Uterus (tissue), 4 donors: Measurements from ENCODE around the gene ASB2. TPM values are rescaled to one million over a fixed set of nuclear protein-coding genes. Genes with fewer than 3 reads are reported as not detected.

Experiments
- DNase-seq, 2 donors: peaks; one replicate each; pipeline ENCODE4 v3.0.0-alpha.2; 2019 to 2020
- H3K27ac ChIP-seq, 2 donors: fragments of 200-600 bp; sonication (generic); 1 replicate in 1 of 2; 2 replicates in 1 of 2; pipeline ENCODE4 v1.5.1; 2016 to 2018
- H3K27me3 ChIP-seq, 2 donors: fragments of 200-600 bp; sonication (generic); one replicate each; pipeline ENCODE4 v1.5.1; 2018 to 2019; ENCODE audit warnings: control low read depth in 1 of 2
- H3K36me3 ChIP-seq, 2 donors: fragments of 200-600 bp; sonication (generic); one replicate each; pipeline ENCODE4 v1.5.1; 2019; ENCODE audit warnings: control low read depth in 1 of 2
- H3K4me1 ChIP-seq, 2 donors: fragments of 200-600 bp; sonication (generic); one replicate each; pipeline ENCODE4 v1.5.1; 2018 to 2019; ENCODE audit warnings: control low read depth in 1 of 2
- H3K4me3 ChIP-seq, 2 donors: fragments of 200-600 bp; sonication (generic); 1 replicate in 1 of 2; 2 replicates in 1 of 2; pipeline ENCODE4 v1.5.1; 2018 to 2019; ENCODE audit warnings: mild to moderate bottlenecking in 1 of 2
- H3K9me3 ChIP-seq, 2 donors: fragments of 200-600 bp; sonication (generic); one replicate each; pipeline ENCODE4 v1.5.1; 2019; ENCODE audit warnings: control low read depth in 1 of 2
- POLR2A ChIP-seq, 2 donors: fragments of 450-650 bp; IDR thresholded peaks; one replicate each; pipeline ENCODE4 v1.6.1; 2016; ENCODE audit warnings: antibody characterized with exemption in 2 of 2, mild to moderate bottlenecking in 1 of 2, moderate library complexity in 1 of 2
- intact Hi-C: fragments of 100-400 bp; cut with DNase I; formaldehyde crosslinking; loops from one replicate; pipeline ENCODE4 v1.15.1; 2023; ENCODE audit warnings: low total_unique reads
- total RNA-seq, 4 donors: library from RNA; depleted of rRNA in 3 of 4; stranded (reverse); fragments of >200 nt in 3 of 4; gene quantifications; one replicate each; pipeline versions ENCODE4 v1.1.0 to v1.2.4, GENCODE V29; 2014 to 2023
- TF ChIP-seq, protein P1 (sequence below), 4 experiments: fragments of 200-600 bp in 2 of 4; fragments of 450-650 bp in 2 of 4; sonication (generic) in 2 of 4; IDR thresholded peaks; one replicate each; pipeline ENCODE4 v1.5.1; 2016 to 2019; ENCODE audit warnings: antibody characterized with exemption in 4 of 4, mild to moderate bottlenecking in 2 of 4, moderate library complexity in 1 of 4
- donor health status: DM: yes; HTN: yes; CAD: no.

Gene ASB2
- total RNA-seq, 4 donors from 2014 or later: 11.8 to 84.1 (median 21.0) TPM

DNA sequence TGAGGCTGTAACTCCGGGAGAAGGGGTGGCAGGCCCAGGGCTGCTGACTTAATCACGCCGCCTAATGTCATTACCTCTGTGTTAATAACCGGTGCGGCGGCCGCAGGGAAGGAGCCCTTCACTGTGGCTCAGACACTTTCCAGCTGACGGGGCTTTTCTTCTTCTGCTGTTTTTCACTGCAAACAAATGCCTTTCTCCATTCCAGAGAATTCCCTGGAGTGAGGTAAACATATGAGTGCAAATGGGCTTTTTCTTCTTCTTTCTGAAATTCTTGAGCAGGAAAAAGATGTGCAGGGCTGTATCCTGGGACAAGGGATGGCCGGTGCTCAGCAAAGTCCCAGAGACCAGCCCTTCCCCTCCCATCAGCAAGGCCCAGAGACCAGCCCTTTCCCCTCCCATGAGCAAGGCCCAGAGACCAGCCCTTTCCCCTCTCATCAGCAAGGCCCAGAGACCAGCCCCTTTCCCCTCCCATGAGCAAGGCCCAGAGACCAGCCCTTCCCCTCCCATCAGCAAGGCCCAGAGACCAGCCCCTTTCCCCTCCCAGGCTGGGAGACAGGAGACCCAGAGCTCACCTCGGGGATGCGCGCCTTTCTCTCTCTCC lies 82.6 kb downstream of the ASB2 start:
- H3K4me1 ChIP-seq: no peaks in the 10 kb centered on the region
- peak overlapping the region; percentile 25 to 60 for H3K27ac ChIP-seq
- intact Hi-C loops: no loop called here
- no peaks in the 10 kb centered on the region for H3K36me3 ChIP-seq
- TF ChIP-seq, protein P1, sequence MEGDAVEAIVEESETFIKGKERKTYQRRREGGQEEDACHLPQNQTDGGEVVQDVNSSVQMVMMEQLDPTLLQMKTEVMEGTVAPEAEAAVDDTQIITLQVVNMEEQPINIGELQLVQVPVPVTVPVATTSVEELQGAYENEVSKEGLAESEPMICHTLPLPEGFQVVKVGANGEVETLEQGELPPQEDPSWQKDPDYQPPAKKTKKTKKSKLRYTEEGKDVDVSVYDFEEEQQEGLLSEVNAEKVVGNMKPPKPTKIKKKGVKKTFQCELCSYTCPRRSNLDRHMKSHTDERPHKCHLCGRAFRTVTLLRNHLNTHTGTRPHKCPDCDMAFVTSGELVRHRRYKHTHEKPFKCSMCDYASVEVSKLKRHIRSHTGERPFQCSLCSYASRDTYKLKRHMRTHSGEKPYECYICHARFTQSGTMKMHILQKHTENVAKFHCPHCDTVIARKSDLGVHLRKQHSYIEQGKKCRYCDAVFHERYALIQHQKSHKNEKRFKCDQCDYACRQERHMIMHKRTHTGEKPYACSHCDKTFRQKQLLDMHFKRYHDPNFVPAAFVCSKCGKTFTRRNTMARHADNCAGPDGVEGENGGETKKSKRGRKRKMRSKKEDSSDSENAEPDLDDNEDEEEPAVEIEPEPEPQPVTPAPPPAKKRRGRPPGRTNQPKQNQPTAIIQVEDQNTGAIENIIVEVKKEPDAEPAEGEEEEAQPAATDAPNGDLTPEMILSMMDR (IDR thresholded peaks at IDR 0.05): no peak
- no peak for TF ChIP-seq POLR2A (IDR thresholded peaks at IDR 0.05)
- no peaks in the 10 kb centered on the region for H3K27me3 ChIP-seq
- H3K4me3 ChIP-seq: no peak overlapping the region
- DNase-seq: peak in 1 of 2 donors; percentile 22
- H3K9me3 ChIP-seq: no peaks in the 10 kb centered on the region

DNA sequence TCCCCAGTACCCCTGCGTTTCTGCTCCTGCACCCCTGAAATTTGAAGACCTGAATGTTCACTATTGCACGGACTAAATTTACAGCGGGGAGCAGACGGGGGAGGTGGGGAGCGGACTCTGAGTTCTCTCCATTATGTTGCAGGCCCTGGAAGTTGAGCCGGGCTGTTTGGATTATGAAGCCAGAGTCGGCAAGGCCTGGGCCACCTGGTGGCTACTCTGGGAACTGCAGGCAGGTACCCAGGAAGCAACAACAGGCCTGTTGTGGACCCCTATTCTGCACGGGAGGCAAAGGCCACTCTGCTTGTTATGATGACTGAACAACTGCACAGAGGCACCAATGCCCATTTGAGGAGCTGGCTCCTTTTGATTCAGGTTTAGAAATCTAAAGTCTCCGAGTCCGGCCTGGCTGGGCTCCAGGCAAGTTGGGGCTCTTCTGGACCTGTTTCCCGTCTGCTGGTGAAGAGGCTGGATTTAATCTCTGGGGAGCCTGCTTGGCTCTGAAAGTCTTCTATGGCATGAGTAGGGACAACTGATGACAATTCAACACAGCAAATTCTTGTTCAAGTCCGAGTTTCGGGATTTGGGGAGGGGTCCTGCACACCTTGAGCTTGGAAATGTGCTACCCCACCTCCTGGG lies 83.3 kb downstream of the ASB2 start:
- peak overlapping the region; percentile 25 to 60 for H3K27ac ChIP-seq
- TF ChIP-seq, protein P1 (IDR thresholded peaks at IDR 0.05): peak; percentile 79 to 100 (median 91)
- TF ChIP-seq POLR2A (IDR thresholded peaks at IDR 0.05): no peak
- no peaks in the 10 kb centered on the region for H3K9me3 ChIP-seq
- intact Hi-C loops: no loop called here
- H3K4me1 ChIP-seq: no peaks in the 10 kb centered on the region
- H3K4me3 ChIP-seq: no peak overlapping the region
- no peaks in the 10 kb centered on the region for H3K36me3 ChIP-seq
- no peaks in the 10 kb centered on the region for H3K27me3 ChIP-seq
- DNase-seq: peak; percentile 80 to 82

DNA sequence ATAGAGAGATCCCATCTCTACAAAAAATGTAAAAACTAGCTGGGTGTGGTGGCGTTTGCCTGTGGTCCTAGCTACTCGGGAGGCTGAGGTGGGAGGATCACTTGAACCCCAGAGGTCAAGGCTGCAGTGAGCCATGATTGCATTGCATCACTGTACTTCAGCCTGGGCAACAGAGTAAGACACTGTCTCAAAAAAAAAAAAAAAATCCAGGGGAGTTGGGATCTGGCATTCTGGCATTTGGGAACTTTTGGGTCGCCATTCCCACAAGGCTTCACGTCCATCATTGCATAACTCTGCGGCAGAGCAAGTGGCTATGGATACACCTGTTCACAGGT lies 83.9 kb downstream of the ASB2 start:
- intact Hi-C loops: no loop called here
- no peak for DNase-seq
- no peak overlapping the region for H3K27ac ChIP-seq

DNA sequence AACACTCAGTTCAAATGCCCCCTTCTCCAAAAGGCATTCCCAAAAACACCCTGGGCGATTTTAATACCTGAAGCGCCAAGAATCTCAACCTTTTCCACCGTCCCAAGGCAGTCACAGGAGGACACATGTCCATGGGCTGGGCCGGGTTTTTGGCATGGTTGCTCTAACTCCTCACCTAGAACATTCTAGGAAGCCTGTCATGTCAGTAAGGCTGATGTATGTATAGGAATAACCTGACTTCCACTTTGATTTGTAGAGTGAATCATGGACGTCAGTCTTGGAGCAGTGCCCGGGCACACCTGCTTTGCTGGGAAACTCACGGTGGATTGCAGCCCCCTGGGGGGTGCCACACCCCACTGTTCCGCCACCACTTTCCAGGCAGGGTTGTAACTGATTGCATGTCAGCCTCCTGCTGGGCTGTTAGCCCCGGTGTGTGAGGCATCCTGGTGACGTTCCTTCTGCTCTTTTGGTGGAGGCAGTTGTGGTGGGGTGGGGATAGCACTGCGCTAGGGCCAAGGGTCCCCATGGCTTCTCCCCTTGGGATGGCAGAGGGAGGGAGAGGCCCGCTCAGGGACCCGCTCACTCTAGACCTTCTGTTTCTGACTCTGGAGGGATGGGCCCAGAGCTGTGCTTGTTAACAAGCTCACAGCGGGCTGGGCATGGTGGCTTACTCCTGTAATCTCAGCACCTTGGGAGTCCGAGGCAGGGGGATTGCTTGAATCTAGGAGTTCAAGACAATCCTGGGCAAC lies 84.4 kb downstream of the ASB2 start:
- TF ChIP-seq, protein P1 (IDR thresholded peaks at IDR 0.05): no peak
- TF ChIP-seq POLR2A (IDR thresholded peaks at IDR 0.05): no peak
- no peaks in the 10 kb centered on the region for H3K9me3 ChIP-seq
- H3K27me3 ChIP-seq: no peaks in the 10 kb centered on the region
- H3K4me3 ChIP-seq: no peak overlapping the region
- no peaks in the 10 kb centered on the region for H3K4me1 ChIP-seq
- DNase-seq: no peak
- intact Hi-C loops: no loop called here
- no peaks in the 10 kb centered on the region for H3K36me3 ChIP-seq
- no peak overlapping the region for H3K27ac ChIP-seq

More for the DNA sequence above, 83.9 kb downstream of the ASB2 start:
- Histone ChIP-seq H3K36me3 (no peaks in the 10 kb centered on the region), H3K4me3 (no peak overlapping the region), H3K9me3 (no peaks in the 10 kb centered on the region), H3K4me1 (no peaks in the 10 kb centered on the region), H3K27me3 (no peaks in the 10 kb centered on the region)
- no peak for TF ChIP-seq POLR2A (IDR thresholded peaks at IDR 0.05)
- TF ChIP-seq, protein P1 (IDR thresholded peaks at IDR 0.05): no peak
